ENCODE data around the gene UGCG. TPM values are rescaled to one million over a fixed set of nuclear protein-coding genes. Genes with fewer than 3 reads are reported as not detected.

The UGCG gene
- total RNA-seq, 1 experiment from 2014 or later, result 23.3 TPM

GRCh38 chr9:111910428-111910827 lies 13.8 kb downstream of the UGCG start:
- Histone ChIP-seq H2BK120ac (ENCODE audit: low read depth, low read length, poor library complexity, severe bottlenecking) (no peak overlapping the region), H3K27me3 (ENCODE audit: insufficient read depth, low read length) (no peaks in the 10 kb centered on the region), H2BK20ac (ENCODE audit: low read depth, low read length, poor library complexity, severe bottlenecking) (no peak overlapping the region), H3K4ac (ENCODE audit: low read depth, low read length) (no peak overlapping the region), H3K18ac (ENCODE audit: insufficient read length, low read depth, low read length) (no peak overlapping the region), H3K14ac (ENCODE audit: insufficient read depth, low read length) (no peak overlapping the region), H3K27ac (ENCODE audit: insufficient read length, low read depth, low read length) (no peak overlapping the region), H4K91ac (ENCODE audit: insufficient read length, low read depth, low read length) (no peak overlapping the region), H4K5ac (ENCODE audit: insufficient read length, low read depth, low read length) (no peak overlapping the region), H3K79me2 (ENCODE audit: insufficient read depth, low read length) (peaks cover 22% of the 10 kb centered on the region; the same call in 1 of the 2 replicates), H3K79me1 (ENCODE audit: insufficient read depth, low read depth, low read length, poor library complexity, severe bottlenecking) (peaks cover 14% of the 10 kb centered on the region), H3K4me2 (ENCODE audit: insufficient read depth, insufficient read length, low read length) (no peak overlapping the region), H3K23ac (ENCODE audit: insufficient read length, low read depth, low read length) (no peak overlapping the region), H3K23me2 (ENCODE audit: insufficient read length, low read depth, low read length, poor library complexity, severe bottlenecking) (no peaks in the 10 kb centered on the region), H4K8ac (replicated peaks; ENCODE audit: insufficient read length, low read depth, low read length) (no peak overlapping the region), H3K56ac (ENCODE audit: insufficient read length, low read depth, low read length) (no peak overlapping the region), H2AFZ (ENCODE audit: low read length) (no peak overlapping the region), H3K4me1 (ENCODE audit: insufficient read depth, low read length) (no peaks in the 10 kb centered on the region), H3K9ac (ENCODE audit: extremely low read depth, insufficient read length, low read length) (no peak overlapping the region), H2BK15ac (ENCODE audit: low read depth, low read length) (no peak overlapping the region), H3T11ph (ENCODE audit: low read length) (no peak overlapping the region), H2AK5ac (ENCODE audit: insufficient read length, low read length) (no peak overlapping the region), H3K9me3 (ENCODE audit: control insufficient read depth, low read depth, low read length) (no peaks in the 10 kb centered on the region), H2BK12ac (ENCODE audit: insufficient read length, low read depth, low read length) (no peak overlapping the region), H4K20me1 (ENCODE audit: control insufficient read depth, insufficient read depth, insufficient read length) (no peaks in the 10 kb centered on the region), H2BK5ac (ENCODE audit: insufficient read length, low read length) (no peak overlapping the region)
- Mint-ChIP-seq H3K4me3 (no peak overlapping the region), H3K4me1 (peaks cover 3% of the 10 kb centered on the region in 2 experiments; a peak in 3 of 4 replicates), H3K36me3 (ENCODE audit: insufficient read depth in 1 of 3, low read depth in 3 of 3) (peaks cover 0 to 7% (median 4%) of the 10 kb centered on the region in 3 experiments; a peak in 4 of 7 replicates), H3K9me3 (no peaks in the 10 kb centered on the region), H3K27ac (no peak overlapping the region), H3K27me3 (ENCODE audit: low read depth) (no peaks in the 10 kb centered on the region)
- DNase-seq, result no peak
- WGBS (ENCODE audit: extremely low coverage, insufficient read length, low lambda C conversion rate), result no CpG with 5 or more reads among the region's 6 CpGs
- TF ChIP-seq CTCF (conservative IDR thresholded peaks at IDR 0.05), result no peak

Measured in H9 (cell line).